Measurements from ENCODE around the gene MATN1.

- TF ChIP-seq CTCF (IDR thresholded peaks at IDR 0.05; ENCODE audit: poor library complexity, severe bottlenecking) (no peak), MXI1 (conservative IDR thresholded peaks at IDR 0.05; ENCODE audit: poor library complexity, severe bottlenecking) (no peak), EP300 (conservative IDR thresholded peaks at IDR 0.05; ENCODE audit: poor library complexity, severe bottlenecking) (no peak), REST (IDR thresholded peaks at IDR 0.05; ENCODE audit: borderline replicate concordance) (no peak), TAF1 (IDR thresholded peaks at IDR 0.05; ENCODE audit: low read depth) (no peak), EZH2 (IDR thresholded peaks at IDR 0.05; ENCODE audit: borderline replicate concordance, insufficient read depth, low read length, poor library complexity, severe bottlenecking) (no peak)
Measured at GRCh38 chr1:30718091-30718635, 5.2 kb downstream of the MATN1 start.

Measured in neural cell (in vitro differentiated cells).